Stimulated activated naive CD8-positive, alpha-beta T cell treated with anti-CD3 and anti-CD28 coated beads, Interleukin-15, amount 100 ng/mL, for 72 hours (primary cell): ENCODE measurements around the gene HHIPL1.

Experiments used
- ATAC-seq: fragments of 150-1000 bp; cut with Tn5 transposase; 2 replicates; pipeline ENCODE4 v1.10.0; 2021; ENCODE audit warnings: mild to moderate bottlenecking, moderate library complexity
- DNase-seq, 2 donors: peaks; one replicate each; pipeline ENCODE4 v3.0.0; 2021 to 2022
- H3K27ac Mint-ChIP-seq, 2 donors: one replicate each; pipeline ENCODE4 v1.8.0; 2022; ENCODE audit warnings: mild to moderate bottlenecking in 2 of 2, mixed read lengths in 2 of 2, moderate library complexity in 2 of 2
- H3K27me3 Mint-ChIP-seq: one replicate; pipeline ENCODE4 v1.8.0; 2022; ENCODE audit warnings: mixed read lengths
- H3K4me1 Mint-ChIP-seq: one replicate; pipeline ENCODE4 v1.8.0; 2022; ENCODE audit warnings: mild to moderate bottlenecking, mixed read lengths
- H3K4me3 Mint-ChIP-seq, 2 donors: one replicate each; pipeline ENCODE4 v1.8.0; 2022; ENCODE audit warnings: mild to moderate bottlenecking in 2 of 2, mixed read lengths in 2 of 2, moderate library complexity in 1 of 2
- H3K9me3 Mint-ChIP-seq, 2 donors: one replicate each; pipeline ENCODE4 v1.8.0; 2022; ENCODE audit warnings: mixed read lengths in 2 of 2

The HHIPL1 gene

GRCh38 chr14:99604766-99605298 lies 40.1 kb upstream of the HHIPL1 start:
- H3K9me3 Mint-ChIP-seq: no peaks in the 10 kb centered on the region
- peaks cover 48% of the 10 kb centered on the region for H3K4me1 Mint-ChIP-seq
- H3K4me3 Mint-ChIP-seq: peak overlapping the region; percentile 90 to 98
- DNase-seq (peak in 1 of 2 donors; percentile 52), ATAC-seq (peak; percentile 59)
- H3K27me3 Mint-ChIP-seq: no peaks in the 10 kb centered on the region
- peak overlapping the region; percentile 95 for H3K27ac Mint-ChIP-seq

- Mint-ChIP-seq H3K4me1 (peaks cover 42% of the 10 kb centered on the region), H3K9me3 (no peaks in the 10 kb centered on the region), H3K27ac (peak overlapping the region; percentile 90 to 95), H3K4me3 (peak overlapping the region; percentile 90 to 98), H3K27me3 (no peaks in the 10 kb centered on the region)
- DNase-seq: peak; percentile 64 to 75
- peak; percentile 38 for ATAC-seq
These were observed 39.5 kb upstream of the HHIPL1 start for GRCh38 chr14:99605299-99605961.

- no peaks in the 10 kb centered on the region for H3K9me3 Mint-ChIP-seq
- H3K27me3 Mint-ChIP-seq: no peaks in the 10 kb centered on the region
- H3K27ac Mint-ChIP-seq: no peak overlapping the region
- peaks cover 33% of the 10 kb centered on the region for H3K4me1 Mint-ChIP-seq
- H3K4me3 Mint-ChIP-seq: no peak overlapping the region
- no peak for DNase-seq
- no peak for ATAC-seq
These were observed 38.6 kb upstream of the HHIPL1 start for GRCh38 chr14:99606359-99606758.

GRCh38 chr14:99608591-99608990 lies 36.3 kb upstream of the HHIPL1 start:
- Mint-ChIP-seq H3K27ac (no peak overlapping the region), H3K27me3 (no peaks in the 10 kb centered on the region), H3K4me3 (no peak overlapping the region), H3K4me1 (peaks cover 18% of the 10 kb centered on the region), H3K9me3 (no peaks in the 10 kb centered on the region)
- ATAC-seq (no peak), DNase-seq (no peak)

DNA sequence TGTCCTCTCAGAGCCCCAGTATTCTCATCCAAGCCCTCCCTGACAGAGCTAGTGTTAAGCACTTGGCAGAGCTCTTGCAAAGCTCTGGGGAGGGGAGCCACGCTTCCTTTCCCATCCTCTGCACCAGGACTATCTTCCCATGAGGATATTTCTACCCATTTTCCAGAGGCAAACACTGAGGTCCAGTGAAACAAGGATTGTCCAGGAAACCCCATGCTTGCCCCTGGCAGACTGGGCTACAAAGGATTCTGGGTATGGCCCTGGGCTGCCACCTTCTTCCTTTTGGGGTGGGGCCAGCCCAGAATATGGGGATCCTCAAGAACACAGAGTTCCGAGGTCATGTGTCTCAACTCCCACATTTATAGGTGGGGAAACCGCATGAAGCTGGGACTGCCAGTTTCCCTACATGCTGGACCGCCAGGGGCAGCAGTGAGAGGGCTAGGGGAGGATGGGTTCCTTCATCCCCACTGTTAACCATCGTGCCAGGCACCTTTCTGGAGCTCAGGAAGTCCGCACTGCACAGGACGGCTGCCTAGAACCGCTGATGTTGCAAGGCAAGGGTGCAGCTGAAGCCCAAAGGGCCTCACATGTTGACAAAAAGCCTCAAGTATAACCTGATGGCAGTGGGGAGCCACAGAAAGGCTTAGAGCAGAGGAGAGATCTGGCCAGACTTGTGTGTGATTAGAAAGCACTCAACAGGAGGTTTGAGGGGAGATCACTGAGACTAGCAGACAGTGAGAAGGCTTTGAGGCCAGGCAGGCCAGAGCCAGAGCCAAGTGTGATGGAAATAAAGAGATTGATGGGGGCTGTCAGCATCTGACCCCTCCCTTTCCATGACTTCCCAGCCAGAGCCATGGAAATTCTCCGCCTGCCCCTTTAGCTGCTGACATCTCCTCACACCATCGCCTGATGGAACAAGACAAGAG lies 35.4 kb upstream of the HHIPL1 start:
- peaks cover under 1% of the 10 kb centered on the region for H3K27me3 Mint-ChIP-seq
- ATAC-seq (no peak), DNase-seq (no peak)
- no peaks in the 10 kb centered on the region for H3K9me3 Mint-ChIP-seq
- H3K27ac Mint-ChIP-seq: no peak overlapping the region
- peaks cover 18% of the 10 kb centered on the region for H3K4me1 Mint-ChIP-seq
- no peak overlapping the region for H3K4me3 Mint-ChIP-seq

DNA sequence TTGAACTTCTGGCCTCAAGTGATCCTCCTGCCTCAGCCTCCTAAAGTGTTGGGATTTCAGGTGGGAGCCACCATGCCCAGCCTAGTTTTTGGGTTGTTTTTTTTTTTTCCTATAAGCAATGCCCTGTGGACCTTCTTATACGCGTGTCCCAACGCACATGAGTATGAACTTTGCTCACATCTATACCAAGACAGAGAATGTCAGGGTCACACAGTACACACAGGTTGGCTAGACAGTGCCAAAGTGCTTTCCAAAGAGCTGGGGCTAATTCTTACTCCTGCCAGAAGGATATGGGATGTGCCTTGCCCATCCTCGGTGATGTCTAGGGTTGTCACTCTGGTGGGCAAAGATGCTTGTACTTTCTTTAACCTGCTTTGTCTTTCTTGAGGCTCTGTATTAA lies 33.3 kb upstream of the HHIPL1 start:
- H3K4me3 Mint-ChIP-seq: no peak overlapping the region
- peaks cover 21% of the 10 kb centered on the region for H3K27me3 Mint-ChIP-seq
- DNase-seq (no peak), ATAC-seq (no peak)
- H3K27ac Mint-ChIP-seq: no peak overlapping the region
- peaks cover 8% of the 10 kb centered on the region for H3K4me1 Mint-ChIP-seq
- no peaks in the 10 kb centered on the region for H3K9me3 Mint-ChIP-seq

- Mint-ChIP-seq H3K4me3 (no peak overlapping the region), H3K4me1 (peaks cover 8% of the 10 kb centered on the region), H3K9me3 (no peaks in the 10 kb centered on the region), H3K27ac (peak overlapping the region in 1 of 2 donors; percentile 39), H3K27me3 (peaks cover 26% of the 10 kb centered on the region)
- peak; percentile 53 for ATAC-seq
- no peak for DNase-seq
These were observed 32.7 kb upstream of the HHIPL1 start for GRCh38 chr14:99612071-99612737.

- H3K27ac Mint-ChIP-seq: no peak overlapping the region
- ATAC-seq (no peak), DNase-seq (no peak)
- H3K27me3 Mint-ChIP-seq: peaks cover 29% of the 10 kb centered on the region
- H3K9me3 Mint-ChIP-seq: no peaks in the 10 kb centered on the region
- peaks cover 8% of the 10 kb centered on the region for H3K4me1 Mint-ChIP-seq
- no peak overlapping the region for H3K4me3 Mint-ChIP-seq
These were observed 32.1 kb upstream of the HHIPL1 start for GRCh38 chr14:99612738-99613330.

DNA sequence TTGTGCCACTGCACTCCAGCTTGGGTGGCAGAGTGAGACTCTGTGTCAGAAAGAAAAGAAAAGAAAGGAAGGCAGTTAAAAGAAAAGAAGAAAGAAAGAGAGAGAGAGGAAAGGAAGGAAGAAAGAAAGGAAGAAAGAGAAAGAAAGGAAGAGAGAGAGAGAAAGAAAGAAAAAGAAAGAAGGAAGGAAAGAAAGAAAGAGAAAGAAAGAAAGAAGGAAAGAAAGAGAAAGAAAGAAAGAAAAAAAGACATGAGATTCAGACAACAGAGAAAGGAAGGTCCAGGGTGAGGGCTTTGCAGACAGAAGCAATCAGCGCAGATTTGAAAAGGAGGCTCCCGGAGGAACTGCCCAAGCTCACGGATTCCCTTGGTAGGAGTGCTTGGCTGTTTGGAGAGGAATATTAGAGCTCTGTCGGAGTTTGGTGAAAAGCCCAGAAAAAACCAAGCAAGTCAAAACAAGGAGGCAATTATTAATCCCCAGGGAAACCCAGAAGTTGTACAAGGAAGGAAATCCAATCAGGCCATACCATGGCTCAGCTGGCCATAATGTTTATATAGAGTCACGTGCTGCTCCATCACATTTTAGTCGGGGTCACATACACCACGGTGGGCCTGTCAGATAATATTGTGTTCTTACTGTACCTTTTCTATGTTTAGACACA lies 29.3 kb upstream of the HHIPL1 start:
- no peaks in the 10 kb centered on the region for H3K9me3 Mint-ChIP-seq
- H3K4me3 Mint-ChIP-seq: no peak overlapping the region
- H3K27ac Mint-ChIP-seq: no peak overlapping the region
- DNase-seq (no peak), ATAC-seq (no peak)
- H3K27me3 Mint-ChIP-seq: peaks cover 49% of the 10 kb centered on the region
- no peaks in the 10 kb centered on the region for H3K4me1 Mint-ChIP-seq

- no peak for DNase-seq
- peaks cover 60% of the 10 kb centered on the region for H3K27me3 Mint-ChIP-seq
- H3K4me3 Mint-ChIP-seq: no peak overlapping the region
- no peak overlapping the region for H3K27ac Mint-ChIP-seq
- no peaks in the 10 kb centered on the region for H3K9me3 Mint-ChIP-seq
- no peak for ATAC-seq
- H3K4me1 Mint-ChIP-seq: no peaks in the 10 kb centered on the region
These were observed 27.8 kb upstream of the HHIPL1 start for GRCh38 chr14:99616832-99617800.

GRCh38 chr14:99619835-99620834 lies 24.8 kb upstream of the HHIPL1 start:
- DNase-seq (no peak), ATAC-seq (no peak)
- no peaks in the 10 kb centered on the region for H3K9me3 Mint-ChIP-seq
- no peak overlapping the region for H3K4me3 Mint-ChIP-seq
- H3K27ac Mint-ChIP-seq: peak overlapping the region in 1 of 2 donors; percentile 52
- H3K27me3 Mint-ChIP-seq: peaks cover 84% of the 10 kb centered on the region
- H3K4me1 Mint-ChIP-seq: no peaks in the 10 kb centered on the region

- Mint-ChIP-seq H3K4me1 (no peaks in the 10 kb centered on the region), H3K27me3 (peaks cover 67% of the 10 kb centered on the region), H3K27ac (no peak overlapping the region), H3K9me3 (no peaks in the 10 kb centered on the region), H3K4me3 (no peak overlapping the region)
- DNase-seq (no peak), ATAC-seq (no peak)
These were observed 23.0 kb upstream of the HHIPL1 start for GRCh38 chr14:99621948-99622347.

GRCh38 chr14:99624024-99624423 lies 20.9 kb upstream of the HHIPL1 start:
- no peak overlapping the region for H3K4me3 Mint-ChIP-seq
- DNase-seq: no peak
- no peaks in the 10 kb centered on the region for H3K9me3 Mint-ChIP-seq
- H3K27ac Mint-ChIP-seq: no peak overlapping the region
- peaks cover 50% of the 10 kb centered on the region for H3K27me3 Mint-ChIP-seq
- H3K4me1 Mint-ChIP-seq: peaks cover 5% of the 10 kb centered on the region
- ATAC-seq: no peak
